HG02981 (cell line): ENCODE results near the gene TUBB.
"Not testable (repeated sequence)": the region's sequence is repeated elsewhere in the genome, so short reads cannot be mapped to it uniquely, and the experiment has no call there.

ENCODE experiments used
- ATAC-seq: cut with Tn5 transposase; IDR thresholded peaks from one replicate; pipeline ENCODE4 v1.9.1; 2021; ENCODE audit warnings: mild to moderate bottlenecking, moderate library complexity; ENCODE audit not compliant: unreplicated experiment

TUBB gene

GRCh38 chr6:30759575-30760239 lies 39.6 kb downstream of the TUBB start:
- no peak for ATAC-seq

- ATAC-seq = no peak
Observed at GRCh38 chr6:30760549-30760948, 40.4 kb downstream of the TUBB start.

- ATAC-seq = no peak
Observed at GRCh38 chr6:30761791-30762429, 41.8 kb downstream of the TUBB start.

GRCh38 chr6:30763155-30763617 lies 43.0 kb downstream of the TUBB start:
- ATAC-seq = no peak

GRCh38 chr6:30763618-30764489 lies 43.7 kb downstream of the TUBB start:
- ATAC-seq = peak; percentile 53

GRCh38 chr6:30764490-30765043 lies 44.4 kb downstream of the TUBB start:
- not testable (repeated sequence) for ATAC-seq

- not testable (repeated sequence) for ATAC-seq
Observed at GRCh38 chr6:30765495-30765894, 45.3 kb downstream of the TUBB start.

GRCh38 chr6:30766461-30767157 lies 46.5 kb downstream of the TUBB start:
- ATAC-seq = no peak

GRCh38 chr6:30767158-30767943 lies 47.2 kb downstream of the TUBB start:
- ATAC-seq = no peak

- no peak for ATAC-seq
Observed at GRCh38 chr6:30767944-30768301, 47.8 kb downstream of the TUBB start.

- ATAC-seq = no peak
Observed at GRCh38 chr6:30768634-30769087, 48.5 kb downstream of the TUBB start.

GRCh38 chr6:30769088-30769852 lies 49.1 kb downstream of the TUBB start:
- no peak for ATAC-seq

- no peak for ATAC-seq
Observed at GRCh38 chr6:30769853-30770524, 49.8 kb downstream of the TUBB start.

- ATAC-seq = no peak
Observed at GRCh38 chr6:30770592-30770991, 50.4 kb downstream of the TUBB start.

- no peak for ATAC-seq
Observed at GRCh38 chr6:30774701-30775100, 54.5 kb downstream of the TUBB start.
